ENCODE measurements around the gene KIF26A.

DNA sequence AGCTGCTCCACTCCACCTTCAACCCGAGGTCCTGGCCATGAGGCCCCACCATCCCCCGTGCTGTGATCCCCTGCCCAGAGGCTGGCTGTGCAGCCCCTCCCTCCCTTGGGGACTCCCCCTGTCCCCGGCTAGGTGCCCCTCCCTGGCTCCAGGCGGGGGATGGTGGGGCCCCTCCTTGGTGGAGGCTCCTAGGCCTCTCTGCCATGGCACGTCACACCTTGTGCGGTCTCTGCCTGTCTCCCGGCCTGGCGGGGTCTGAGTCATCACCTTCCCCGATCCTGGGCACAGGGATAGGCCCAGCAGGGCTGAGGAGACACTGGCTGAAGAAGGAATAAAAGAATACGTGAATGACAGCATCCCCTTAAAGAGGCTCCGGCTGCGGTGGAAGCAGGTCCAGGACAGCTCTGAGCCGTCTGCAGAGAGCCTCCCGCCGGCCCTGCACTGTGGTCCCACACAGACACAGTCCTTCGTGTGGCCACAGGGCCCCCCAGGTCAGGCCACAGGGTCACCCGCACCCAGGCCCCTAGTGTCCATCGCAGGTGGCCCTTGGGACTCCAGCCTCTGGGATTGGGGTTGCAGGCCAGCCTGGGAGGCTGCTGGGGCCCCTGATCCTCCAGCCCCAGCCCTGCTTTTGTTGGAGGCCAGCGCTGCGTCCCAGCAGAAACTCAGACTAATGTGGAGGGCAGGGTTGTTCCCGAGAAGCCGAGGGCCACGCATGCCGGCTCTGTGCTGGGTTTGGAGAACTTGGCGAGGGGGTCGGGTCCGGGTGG is 43.6 kb downstream of the KIF26A start:
- TF ChIP-seq CTCF (IDR thresholded peaks at IDR 0.05; ENCODE audit: low read length) (no peak), EZH2 (optimal IDR thresholded peaks at IDR 0.05; ENCODE audit: low read depth, low read length) (no peak), EZH2phosphoT487 (IDR thresholded peaks at IDR 0.05; ENCODE audit: low read length) (no peak)
